ENCODE measurements around the gene GBX1. TPM values are rescaled to one million over a fixed set of nuclear protein-coding genes. Genes with fewer than 3 reads are reported as not detected.

GBX1 gene
- total RNA-seq, 2 donors from 2014 or later = not detected

GRCh38 chr7:151133986-151134742 is 33.3 kb downstream of the GBX1 start:
- Histone ChIP-seq H3K36me3 (replicated peaks in 1 of 2; ENCODE audit: insufficient read depth in 1 of 2, low read depth in 2 of 2) (peaks cover 0 to 34% of the 10 kb centered on the region in 2 donors), H3K9me3 (no peaks in the 10 kb centered on the region), H3K27me3 (no peaks in the 10 kb centered on the region), H3K27ac (no peak overlapping the region), H3K4me3 (no peak overlapping the region), H3K4me1 (no peaks in the 10 kb centered on the region)
- ATAC-seq (no peak), DNase-seq (peak in 1 of 4 donors; percentile 4)
- TF ChIP-seq POLR2A (IDR thresholded peaks at IDR 0.05) = no peak
- TF ChIP-seq, protein P1, sequence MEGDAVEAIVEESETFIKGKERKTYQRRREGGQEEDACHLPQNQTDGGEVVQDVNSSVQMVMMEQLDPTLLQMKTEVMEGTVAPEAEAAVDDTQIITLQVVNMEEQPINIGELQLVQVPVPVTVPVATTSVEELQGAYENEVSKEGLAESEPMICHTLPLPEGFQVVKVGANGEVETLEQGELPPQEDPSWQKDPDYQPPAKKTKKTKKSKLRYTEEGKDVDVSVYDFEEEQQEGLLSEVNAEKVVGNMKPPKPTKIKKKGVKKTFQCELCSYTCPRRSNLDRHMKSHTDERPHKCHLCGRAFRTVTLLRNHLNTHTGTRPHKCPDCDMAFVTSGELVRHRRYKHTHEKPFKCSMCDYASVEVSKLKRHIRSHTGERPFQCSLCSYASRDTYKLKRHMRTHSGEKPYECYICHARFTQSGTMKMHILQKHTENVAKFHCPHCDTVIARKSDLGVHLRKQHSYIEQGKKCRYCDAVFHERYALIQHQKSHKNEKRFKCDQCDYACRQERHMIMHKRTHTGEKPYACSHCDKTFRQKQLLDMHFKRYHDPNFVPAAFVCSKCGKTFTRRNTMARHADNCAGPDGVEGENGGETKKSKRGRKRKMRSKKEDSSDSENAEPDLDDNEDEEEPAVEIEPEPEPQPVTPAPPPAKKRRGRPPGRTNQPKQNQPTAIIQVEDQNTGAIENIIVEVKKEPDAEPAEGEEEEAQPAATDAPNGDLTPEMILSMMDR (IDR thresholded peaks at IDR 0.05) = no peak
- 84 to 91% methylated on average over 13 to 24 of the region's 24 CpGs for WGBS, 2 donors
- intact Hi-C loops (cut with DNase I) = no loop called here

DNA sequence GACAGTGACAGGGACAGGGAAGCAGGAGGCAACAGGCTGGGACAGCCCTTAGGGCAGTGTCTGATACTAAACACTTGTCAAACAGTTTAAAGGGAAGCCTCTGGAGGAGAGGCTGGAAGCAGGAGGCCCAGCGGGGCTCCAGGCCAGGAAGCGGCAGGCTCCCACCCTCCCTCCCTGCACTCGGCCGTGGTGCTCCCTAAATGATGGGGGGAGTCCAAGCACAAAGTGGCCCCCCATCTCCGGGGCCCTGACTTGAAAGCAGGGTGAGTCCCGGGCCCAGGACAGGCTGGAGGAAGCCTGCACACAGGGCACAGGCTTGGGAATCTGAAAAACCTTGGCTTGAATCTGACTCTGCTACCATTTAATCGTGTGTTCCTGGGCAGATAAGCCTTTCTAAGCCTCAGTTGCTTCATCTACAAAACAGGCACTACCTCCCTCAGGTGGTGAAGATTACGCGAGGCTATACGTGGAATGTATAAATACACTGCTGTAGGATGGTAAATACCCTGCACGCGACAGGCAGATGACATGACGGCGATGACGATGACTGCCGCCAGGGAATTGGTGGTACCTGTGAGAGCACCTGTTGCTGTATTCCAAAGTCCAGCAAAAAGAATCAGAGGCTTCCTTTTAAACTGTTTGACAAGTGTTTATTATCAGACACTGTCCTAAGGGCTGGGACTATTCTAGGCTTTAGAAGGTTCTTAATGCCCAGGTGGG is 34.1 kb downstream of the GBX1 start:
- Histone ChIP-seq H3K9me3 (no peaks in the 10 kb centered on the region), H3K27ac (no peak overlapping the region), H3K27me3 (no peaks in the 10 kb centered on the region), H3K36me3 (replicated peaks in 1 of 2; ENCODE audit: insufficient read depth in 1 of 2, low read depth in 2 of 2) (peaks cover 0 to 35% of the 10 kb centered on the region in 2 donors), H3K4me1 (no peaks in the 10 kb centered on the region), H3K4me3 (no peak overlapping the region)
- intact Hi-C loops (cut with DNase I) = no loop called here
- DNase-seq (peak in 1 of 4 donors; percentile 5), ATAC-seq (no peak)
- TF ChIP-seq, protein P1 (IDR thresholded peaks at IDR 0.05) = no peak
- no peak for TF ChIP-seq POLR2A (IDR thresholded peaks at IDR 0.05)
- WGBS, 2 donors = 93 to 95% methylated on average over 16 of the region's 16 CpGs

- H3K27ac ChIP-seq = no peak overlapping the region
- DNase-seq (peak in 1 of 4 donors; percentile 3), ATAC-seq (no peak)
- peaks cover 0 to 35% of the 10 kb centered on the region in 2 donors for H3K36me3 ChIP-seq (replicated peaks in 1 of 2; ENCODE audit: insufficient read depth in 1 of 2, low read depth in 2 of 2)
- 94% methylated on average over 11 to 21 of the region's 21 CpGs for WGBS, 2 donors
- no peak overlapping the region for H3K4me3 ChIP-seq
- H3K4me1 ChIP-seq = no peaks in the 10 kb centered on the region
- TF ChIP-seq, protein P1 (IDR thresholded peaks at IDR 0.05) = no peak
- no peak for TF ChIP-seq POLR2A (IDR thresholded peaks at IDR 0.05)
- H3K27me3 ChIP-seq = no peaks in the 10 kb centered on the region
- intact Hi-C loops (cut with DNase I) = no loop called here
- no peaks in the 10 kb centered on the region for H3K9me3 ChIP-seq
Measured at GRCh38 chr7:151132461-151133205, 34.9 kb downstream of the GBX1 start.

DNA sequence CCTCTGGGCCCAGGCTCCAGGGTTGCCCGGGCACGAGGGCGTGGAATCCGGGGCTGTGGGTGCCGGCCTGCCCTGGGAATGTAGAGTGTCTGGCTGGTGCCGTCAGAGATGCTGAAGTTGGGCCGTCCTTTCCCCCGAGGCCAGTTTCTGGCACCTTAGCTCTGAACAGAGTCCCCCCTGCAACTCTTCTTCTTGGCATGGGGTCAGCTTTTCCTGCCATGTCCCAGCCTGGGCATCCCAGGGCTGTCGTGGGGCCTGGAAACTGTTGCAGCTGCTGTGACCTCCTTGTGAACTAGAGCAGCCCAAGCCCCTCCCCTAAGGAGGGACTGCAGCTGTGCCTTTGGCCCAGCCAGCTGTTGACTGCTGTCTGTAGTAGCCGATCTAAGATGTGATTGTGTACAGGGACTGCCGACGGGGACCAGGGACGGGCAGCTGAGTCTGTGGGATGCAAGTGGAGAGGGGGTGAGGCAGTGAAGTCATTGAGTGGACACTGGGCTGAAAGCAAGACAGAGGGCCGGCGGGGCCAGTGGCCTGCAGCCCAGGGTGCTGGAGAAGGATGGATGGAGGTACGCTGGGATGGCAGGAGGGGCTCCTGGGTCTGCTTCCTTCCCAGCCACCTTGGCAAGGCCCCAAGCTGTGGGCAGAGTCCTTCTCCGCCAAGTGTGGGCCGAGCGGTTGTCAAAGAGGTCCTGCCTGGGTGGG is 35.8 kb downstream of the GBX1 start:
- H3K4me1 ChIP-seq = no peaks in the 10 kb centered on the region
- no peak overlapping the region for H3K4me3 ChIP-seq
- no peak overlapping the region for H3K27ac ChIP-seq
- WGBS, 2 donors = 74 to 93% methylated on average over 5 to 19 of the region's 19 CpGs
- DNase-seq (no peak), ATAC-seq (no peak)
- peaks cover 0 to 35% of the 10 kb centered on the region in 2 donors for H3K36me3 ChIP-seq (replicated peaks in 1 of 2; ENCODE audit: insufficient read depth in 1 of 2, low read depth in 2 of 2)
- H3K9me3 ChIP-seq = no peaks in the 10 kb centered on the region
- no peaks in the 10 kb centered on the region for H3K27me3 ChIP-seq
- intact Hi-C loops (cut with DNase I) = no loop called here
- TF ChIP-seq, protein P1 (IDR thresholded peaks at IDR 0.05) = no peak

All from body of pancreas (tissue), 4 donors.